Globus pallidus (tissue), 1 donor: ENCODE data around the gene PPM1H.
"Not testable (repeated sequence)": the region's sequence is repeated elsewhere in the genome, so short reads cannot be mapped to it uniquely, and the experiment has no call there.

Experiments
- DNase-seq: peaks from one replicate; pipeline ENCODE4 v3.0.0-alpha.2; 2015; ENCODE audit warnings: low spot score

Gene PPM1H

DNA sequence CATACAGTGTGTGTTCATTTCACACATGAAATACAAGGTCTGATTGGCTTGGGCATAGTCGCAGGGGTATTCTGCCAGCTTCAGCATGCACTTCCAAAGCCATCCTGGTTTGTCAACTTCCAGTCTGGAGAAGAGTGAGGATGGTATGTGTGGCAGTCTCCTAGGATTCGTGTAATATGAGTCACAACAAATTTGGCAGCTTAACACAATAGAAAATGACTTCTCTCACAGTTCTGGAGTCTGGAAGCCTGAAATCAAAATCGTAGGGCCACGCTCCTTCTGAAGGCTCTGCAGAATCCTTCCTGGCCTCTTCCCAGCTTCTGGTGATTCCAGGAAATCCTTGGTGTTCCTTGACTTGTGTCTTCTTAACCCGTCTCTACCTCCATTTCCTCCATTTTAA, 167.5 kb downstream of the PPM1H start:
- no peak for DNase-seq

DNA sequence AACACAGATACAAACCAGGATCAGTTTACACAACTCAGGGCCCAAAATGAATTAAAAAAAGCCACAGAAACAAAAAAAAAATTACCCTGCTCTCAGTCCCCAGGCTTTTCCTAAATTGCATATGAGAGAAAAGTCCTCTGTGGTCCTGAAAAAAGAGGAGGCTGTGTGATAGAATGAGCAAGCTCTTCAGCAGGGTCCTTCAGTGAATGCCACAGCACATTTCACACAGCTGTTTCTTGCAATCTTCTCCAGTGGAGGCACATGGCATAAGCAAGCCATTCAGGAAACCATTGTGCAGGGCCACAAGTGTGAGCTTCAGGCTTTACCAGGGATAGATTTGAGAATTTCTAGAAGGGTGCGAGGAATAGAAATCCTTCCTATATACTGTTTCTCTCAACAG, 168.5 kb downstream of the PPM1H start:
- peak; percentile 24 for DNase-seq

DNA sequence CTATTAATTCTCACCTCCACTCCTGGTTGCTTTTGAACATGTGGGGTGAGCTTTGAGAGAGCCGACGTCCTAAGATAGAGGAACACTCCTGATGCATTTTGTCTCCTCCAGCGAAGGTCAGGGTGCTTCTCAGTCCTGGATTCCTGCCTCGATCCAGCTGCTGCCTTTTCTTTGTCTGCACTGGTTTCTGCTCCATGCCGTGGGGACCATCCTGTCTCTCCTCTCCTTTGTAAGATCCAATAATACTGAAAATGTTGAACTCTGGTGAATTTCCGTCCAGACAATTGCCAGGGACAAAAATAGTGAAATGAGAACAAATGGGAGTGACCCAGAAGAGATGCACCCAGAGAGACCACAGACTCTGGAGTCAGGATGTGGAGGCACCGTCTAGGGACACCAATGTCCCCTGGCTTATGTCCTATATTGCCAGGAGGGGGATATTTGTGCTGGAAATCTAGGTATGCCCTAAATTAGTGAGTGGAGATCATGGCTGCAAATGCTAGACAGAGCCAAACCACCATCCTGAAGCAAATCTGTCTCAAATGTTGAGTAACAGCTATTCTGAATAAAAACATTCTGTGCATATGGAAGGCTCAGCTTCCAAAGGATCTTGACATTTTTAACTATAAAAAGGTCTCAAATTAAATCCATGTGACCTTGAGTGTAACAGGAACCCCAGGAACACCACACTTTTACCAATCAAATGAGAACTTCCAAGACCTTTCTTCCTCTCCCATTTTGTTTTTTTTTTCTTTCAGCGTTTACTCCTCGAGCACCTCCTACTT, 170.9 kb downstream of the PPM1H start:
- DNase-seq: no peak

DNA sequence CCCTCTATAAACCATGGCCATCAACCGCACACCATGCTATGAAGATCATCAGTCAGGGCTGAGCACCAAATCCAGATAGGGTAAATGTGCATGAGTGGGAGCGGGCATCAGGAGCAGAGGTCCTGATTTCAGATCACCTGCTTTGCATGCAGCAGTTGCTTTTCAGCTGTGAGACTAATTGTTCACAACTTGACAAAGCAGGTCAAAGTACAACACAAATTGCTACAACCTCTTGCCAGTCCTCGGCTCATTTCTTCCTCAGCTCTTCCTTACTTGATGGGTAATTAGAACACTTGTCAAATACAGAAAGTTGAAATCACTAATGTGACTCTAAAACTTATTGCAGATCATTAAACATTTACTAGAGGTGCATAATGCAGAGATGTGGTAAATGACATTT, 171.6 kb downstream of the PPM1H start:
- no peak for DNase-seq

- no peak for DNase-seq
Observed at GRCh38 chr12:62762645-62763044, 172.3 kb downstream of the PPM1H start.

DNA sequence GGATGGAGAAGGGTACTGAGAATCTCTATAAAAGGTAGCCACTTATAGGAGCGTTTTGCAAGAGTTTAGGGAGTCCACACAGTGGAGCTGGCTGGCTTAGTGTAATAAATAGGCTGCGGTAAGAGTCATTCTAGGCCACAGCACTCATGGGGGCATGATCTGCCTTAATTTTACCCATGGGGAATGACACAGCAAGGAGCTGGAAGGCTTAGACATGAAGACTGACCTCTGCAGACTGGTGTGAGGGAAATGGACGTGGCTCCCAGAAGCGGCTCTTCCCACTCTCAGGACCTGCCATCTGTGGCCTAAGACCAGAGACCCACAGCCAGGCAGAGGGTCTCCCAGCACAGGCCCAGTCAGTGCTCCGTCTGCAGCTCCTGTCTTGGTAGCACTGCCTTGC, 173.3 kb downstream of the PPM1H start:
- no peak for DNase-seq

DNA sequence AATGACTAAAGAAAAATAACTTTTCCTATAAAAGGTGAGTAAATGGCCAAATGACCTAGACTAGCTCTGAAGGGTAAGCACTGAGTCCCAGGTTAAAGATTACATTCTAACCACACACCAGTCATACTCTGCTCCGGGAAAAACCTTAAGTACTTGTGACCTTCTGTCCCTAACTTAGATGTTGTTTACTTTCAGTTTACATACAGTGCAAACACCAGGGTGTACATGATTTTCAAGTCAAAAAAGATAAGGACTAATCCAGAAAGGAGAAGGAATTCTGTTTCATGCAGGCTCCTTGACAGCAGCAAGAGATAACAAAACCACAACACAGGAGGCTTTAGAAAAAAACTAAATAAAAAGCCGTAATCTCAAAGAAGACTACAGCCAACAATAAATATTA, 174.2 kb downstream of the PPM1H start:
- no peak for DNase-seq

DNA sequence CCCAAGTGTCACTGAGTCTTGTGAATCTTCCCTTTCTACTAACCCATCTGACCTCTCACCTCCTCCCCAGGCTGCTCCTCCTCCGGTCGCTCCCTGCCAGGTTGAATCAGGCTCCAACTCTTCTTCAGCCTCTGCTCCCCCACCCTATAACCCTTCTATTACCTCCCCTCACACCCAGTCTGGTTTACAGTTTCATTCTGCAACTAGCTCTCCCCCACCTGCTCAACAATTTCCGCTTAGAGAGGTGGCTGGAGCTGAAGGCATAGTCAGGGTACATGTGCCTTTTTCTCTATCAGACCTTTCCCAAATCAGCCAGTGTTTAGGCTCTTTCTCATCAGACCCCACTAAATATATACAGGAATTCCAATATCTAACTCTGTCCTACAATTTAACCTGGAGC, 174.6 kb downstream of the PPM1H start:
- DNase-seq: not testable (repeated sequence)

- DNase-seq: no peak
Observed at GRCh38 chr12:62758216-62758615, 176.7 kb downstream of the PPM1H start.

DNA sequence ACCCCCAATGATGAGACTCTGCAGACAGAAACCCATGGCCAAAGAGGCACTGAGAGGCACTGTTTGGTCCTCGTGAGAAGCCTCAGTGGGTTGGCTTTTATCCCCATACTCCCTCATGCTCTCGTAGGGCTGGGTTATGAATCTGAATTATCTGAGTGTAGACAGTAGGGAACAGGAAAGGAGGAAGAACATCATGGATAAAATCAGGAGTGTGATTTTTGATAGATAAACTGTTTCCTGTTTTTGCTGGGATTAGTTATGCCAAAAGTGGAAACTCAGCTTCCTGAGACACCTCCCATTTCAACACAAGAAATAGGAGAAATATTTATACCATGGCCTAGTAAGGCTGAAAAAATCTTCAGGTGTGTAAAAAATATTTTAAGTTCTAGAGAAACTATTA, 177.9 kb downstream of the PPM1H start:
- DNase-seq: no peak

- no peak for DNase-seq
Observed at GRCh38 chr12:62754706-62755105, 180.2 kb downstream of the PPM1H start.

DNA sequence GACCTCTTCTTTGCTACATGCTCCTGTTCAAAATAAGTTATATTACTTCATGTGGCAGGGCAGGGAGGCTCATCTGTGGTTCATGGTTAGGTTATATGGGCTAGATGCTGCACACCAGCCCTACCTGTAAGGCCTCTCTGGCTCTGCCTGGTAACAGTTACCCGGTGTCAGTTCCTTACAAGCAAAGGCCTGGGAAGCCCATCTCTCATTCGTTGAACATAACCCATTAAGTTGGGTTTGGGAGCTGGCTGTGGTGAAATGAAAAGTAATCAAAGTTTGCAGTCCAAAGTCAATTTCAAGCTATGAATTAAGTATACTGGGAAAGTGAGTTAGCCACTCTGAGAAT, 183.2 kb downstream of the PPM1H start:
- no peak for DNase-seq

DNA sequence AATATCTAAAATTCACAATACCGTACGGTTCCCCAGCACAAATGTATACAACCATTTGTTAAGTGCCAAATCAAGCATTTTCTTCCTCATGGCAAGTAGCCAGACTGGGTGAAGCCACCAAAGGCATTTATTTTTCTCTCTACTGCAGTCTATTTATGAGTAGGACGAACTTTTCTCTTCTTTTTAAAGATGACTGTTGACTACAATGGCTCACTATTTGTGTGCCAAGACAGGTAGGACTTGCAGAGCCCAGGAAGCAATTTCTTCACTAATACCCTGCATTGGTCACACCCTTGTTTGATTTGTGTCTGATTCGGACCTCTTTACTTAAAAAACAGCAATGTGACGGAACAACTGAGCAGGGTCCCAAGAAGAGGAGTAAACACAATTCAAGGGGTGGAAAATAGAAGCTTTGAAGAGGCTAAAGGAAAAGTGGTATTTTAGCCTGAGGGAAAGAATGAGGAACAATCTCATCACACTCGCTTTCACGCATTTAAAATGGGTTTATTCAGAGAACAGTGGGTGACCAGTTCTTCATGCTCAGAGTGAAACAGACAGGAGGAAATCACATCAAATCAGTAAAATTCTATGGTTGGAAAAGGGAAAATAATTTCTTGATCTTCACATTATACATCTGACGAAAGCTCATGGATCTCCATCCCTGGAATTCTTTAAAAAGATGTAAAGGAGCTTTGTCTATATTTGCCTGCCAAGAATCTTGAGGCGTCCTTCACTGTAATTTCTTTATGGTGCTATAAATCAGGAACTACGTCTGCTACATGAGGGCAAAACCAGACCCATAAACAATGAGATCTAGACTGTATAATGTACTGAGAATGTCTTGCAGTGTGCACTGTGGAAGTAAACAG, 183.8 kb downstream of the PPM1H start:
- DNase-seq: no peak

- DNase-seq: no peak
Observed at GRCh38 chr12:62749586-62749985, 185.4 kb downstream of the PPM1H start.

GRCh38 chr12:62748941-62749468, 185.9 kb downstream of the PPM1H start:
- no peak for DNase-seq

DNA sequence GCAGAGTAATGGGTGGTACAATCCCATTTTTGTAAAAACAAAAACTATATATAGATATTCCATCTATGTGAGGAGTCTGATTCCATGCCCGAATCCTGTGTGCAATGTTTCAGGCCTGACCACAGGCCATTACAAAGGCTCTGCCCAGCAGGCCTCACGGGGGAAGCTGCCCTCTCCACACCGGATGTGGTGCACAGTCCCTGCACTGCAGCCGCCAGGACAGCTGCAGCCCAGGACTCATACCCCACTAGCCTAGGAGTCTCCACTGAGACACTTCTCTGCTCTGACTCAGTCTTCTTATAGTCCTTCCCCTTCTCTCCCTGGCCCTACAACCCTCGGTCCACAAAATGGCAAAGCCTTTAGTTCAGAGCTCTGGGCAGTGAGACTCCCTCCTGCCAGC, 190.4 kb downstream of the PPM1H start:
- no peak for DNase-seq

DNA sequence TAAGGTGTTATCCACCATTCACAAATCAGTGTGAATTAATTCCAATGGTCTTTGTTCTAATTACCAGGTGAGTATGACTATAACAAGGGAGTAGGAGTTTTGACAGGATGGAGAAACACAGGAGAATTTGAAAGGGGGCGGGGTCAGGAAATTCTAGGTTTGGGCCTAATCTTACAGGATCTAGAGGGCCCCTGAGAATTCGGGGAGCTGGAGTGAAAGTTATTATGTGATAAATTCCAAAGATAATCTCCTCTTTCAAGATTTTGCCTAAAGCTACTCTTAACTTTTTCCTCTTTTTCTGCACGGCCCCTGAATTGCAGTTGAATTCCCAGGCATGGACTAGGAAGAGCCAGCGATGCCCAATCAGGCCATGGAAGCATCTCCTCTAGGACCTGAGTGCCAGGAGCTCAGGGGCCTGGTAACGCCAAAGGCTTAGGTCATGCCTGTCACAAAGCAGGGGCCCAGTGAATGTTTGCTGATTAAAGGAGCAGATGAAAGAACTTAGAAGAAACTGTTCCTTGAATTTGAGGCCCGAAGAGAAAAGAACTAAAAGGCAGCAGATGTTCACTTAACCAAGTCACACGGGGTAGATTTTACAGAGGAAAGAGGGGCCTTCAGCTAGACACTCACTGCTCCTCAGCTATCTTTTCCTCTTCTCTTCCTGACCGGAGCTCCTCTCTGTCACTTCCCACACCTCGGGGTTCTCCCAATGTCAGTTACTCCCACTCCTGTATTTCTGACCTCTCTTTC, 195.5 kb downstream of the PPM1H start:
- DNase-seq: no peak

DNA sequence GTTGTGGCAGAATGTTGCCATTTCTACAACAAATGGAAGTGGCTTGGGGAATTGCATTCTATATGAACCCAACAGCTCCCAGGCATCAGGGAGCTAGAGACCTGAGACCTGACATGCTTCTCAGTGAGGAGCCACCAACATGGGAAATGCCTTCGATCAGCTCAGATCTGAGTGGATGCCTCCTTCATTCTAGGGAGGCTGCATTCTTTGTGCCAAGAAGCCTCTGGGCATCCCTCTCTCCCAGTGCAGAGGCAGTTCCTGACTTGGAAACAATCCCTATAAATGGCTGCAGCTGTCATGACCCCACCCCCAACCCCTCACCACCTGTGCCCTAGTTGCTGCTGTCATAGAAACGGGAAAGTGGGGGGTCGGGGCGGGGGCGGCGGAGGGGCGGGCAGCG, 196.3 kb downstream of the PPM1H start:
- no peak for DNase-seq

- DNase-seq: no peak
Observed at GRCh38 chr12:62738105-62738504, 196.8 kb downstream of the PPM1H start.

DNA sequence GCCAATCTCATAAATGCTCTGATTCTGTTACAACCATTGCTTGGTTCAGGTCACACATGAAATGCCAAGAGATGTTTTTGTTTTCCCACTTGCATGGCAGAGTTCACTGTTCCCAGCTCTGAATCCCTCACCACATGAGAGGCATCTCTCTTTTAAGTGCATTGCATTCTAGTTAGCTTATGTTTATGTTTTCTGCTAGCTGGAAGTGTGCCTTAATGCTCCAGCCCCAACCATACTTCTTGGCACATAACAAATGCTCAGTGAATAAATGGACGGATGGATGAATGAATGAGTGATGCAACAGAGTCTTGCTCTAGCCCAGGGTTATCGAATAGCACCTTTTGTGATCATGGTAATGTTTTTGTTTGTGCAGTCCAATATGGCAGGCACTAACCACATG, 197.3 kb downstream of the PPM1H start:
- no peak for DNase-seq

- DNase-seq: no peak
Observed at GRCh38 chr12:62737188-62737587, 197.8 kb downstream of the PPM1H start.

- no peak for DNase-seq
Observed at GRCh38 chr12:62736596-62736995, 198.4 kb downstream of the PPM1H start.
